22Rv1 (cell line): ENCODE results near the gene ATP5F1D.

Experiments used
- ZFX ChIP-seq: fragments of 450-650 bp; IDR thresholded peaks from 2 replicates; pipeline ENCODE4 v1.6.1; 2017; ENCODE audit warnings: antibody characterized with exemption, borderline replicate concordance
- TF ChIP-seq, protein P1 (sequence below): fragments of 450-650 bp; IDR thresholded peaks from 2 replicates; pipeline ENCODE4 v1.5.1; 2017; ENCODE audit warnings: mild to moderate bottlenecking

DNA sequence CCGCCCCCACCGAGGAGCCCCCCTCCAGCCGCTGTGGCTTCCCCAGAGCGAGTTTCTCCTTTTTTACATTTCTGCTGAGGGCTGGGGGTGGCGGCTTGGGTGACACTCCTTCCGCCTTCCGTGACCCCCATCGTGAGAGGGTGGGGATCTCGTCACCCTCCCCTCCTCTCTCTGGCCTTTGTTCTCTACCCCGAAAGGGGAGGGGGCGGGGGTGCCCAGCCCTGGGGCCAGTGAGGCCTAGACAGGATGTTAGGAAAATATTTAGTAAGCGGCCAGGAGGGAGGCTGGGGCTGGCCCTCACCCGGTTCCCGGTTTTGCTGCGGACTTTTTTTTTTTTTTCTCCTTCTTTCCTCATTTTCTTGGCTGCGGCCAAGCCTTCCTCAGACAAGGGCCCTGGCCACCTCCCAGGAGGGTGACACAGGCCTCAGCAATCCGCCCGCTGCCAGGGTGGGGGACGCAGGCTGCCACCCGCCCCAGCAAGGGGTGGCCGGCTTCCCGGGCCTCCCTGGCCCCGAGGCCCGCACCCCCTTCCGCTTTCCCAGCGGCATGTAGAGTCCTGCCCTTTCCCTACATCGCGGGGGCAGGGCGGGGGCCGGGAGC is 10.8 kb downstream of the ATP5F1D start:
- TF ChIP-seq, protein P1, sequence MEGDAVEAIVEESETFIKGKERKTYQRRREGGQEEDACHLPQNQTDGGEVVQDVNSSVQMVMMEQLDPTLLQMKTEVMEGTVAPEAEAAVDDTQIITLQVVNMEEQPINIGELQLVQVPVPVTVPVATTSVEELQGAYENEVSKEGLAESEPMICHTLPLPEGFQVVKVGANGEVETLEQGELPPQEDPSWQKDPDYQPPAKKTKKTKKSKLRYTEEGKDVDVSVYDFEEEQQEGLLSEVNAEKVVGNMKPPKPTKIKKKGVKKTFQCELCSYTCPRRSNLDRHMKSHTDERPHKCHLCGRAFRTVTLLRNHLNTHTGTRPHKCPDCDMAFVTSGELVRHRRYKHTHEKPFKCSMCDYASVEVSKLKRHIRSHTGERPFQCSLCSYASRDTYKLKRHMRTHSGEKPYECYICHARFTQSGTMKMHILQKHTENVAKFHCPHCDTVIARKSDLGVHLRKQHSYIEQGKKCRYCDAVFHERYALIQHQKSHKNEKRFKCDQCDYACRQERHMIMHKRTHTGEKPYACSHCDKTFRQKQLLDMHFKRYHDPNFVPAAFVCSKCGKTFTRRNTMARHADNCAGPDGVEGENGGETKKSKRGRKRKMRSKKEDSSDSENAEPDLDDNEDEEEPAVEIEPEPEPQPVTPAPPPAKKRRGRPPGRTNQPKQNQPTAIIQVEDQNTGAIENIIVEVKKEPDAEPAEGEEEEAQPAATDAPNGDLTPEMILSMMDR: no peak
- no peak for TF ChIP-seq ZFX
